Lower lobe of right lung (tissue), 2 donors: Measurements from ENCODE around the gene TMEM50B. TPM values are rescaled to one million over a fixed set of nuclear protein-coding genes. Genes with fewer than 3 reads are reported as not detected.
"Not testable (repeated sequence)": the region's sequence is repeated elsewhere in the genome, so short reads cannot be mapped to it uniquely, and the experiment has no call there.

Source experiments
- ATAC-seq, 2 donors: fragments of 200-7000 bp; cut with Tn5 transposase; one replicate each; pipeline ENCODE4 v1.9.1; 2020 to 2022; ENCODE audit warnings: mild to moderate bottlenecking in 2 of 2, moderate library complexity in 2 of 2
- DNase-seq: peaks from one replicate; pipeline ENCODE4 v3.0.0-alpha.2; 2020
- H3K27ac ChIP-seq: fragments of 200-600 bp; one replicate; pipeline ENCODE4 v1.8.0; 2022
- H3K27me3 ChIP-seq: fragments of 200-600 bp; one replicate; pipeline ENCODE4 v1.8.0; 2022; ENCODE audit warnings: low read depth
- H3K36me3 ChIP-seq: fragments of 200-600 bp; one replicate; pipeline ENCODE4 v1.8.0; 2022; ENCODE audit warnings: mild to moderate bottlenecking
- H3K4me1 ChIP-seq: fragments of 200-600 bp; one replicate; pipeline ENCODE4 v1.8.0; 2022
- H3K4me3 ChIP-seq: fragments of 200-600 bp; one replicate; pipeline ENCODE4 v1.8.0; 2022; ENCODE audit warnings: mild to moderate bottlenecking
- H3K9me3 ChIP-seq: fragments of 200-600 bp; one replicate; pipeline ENCODE4 v1.8.0; 2022
- intact Hi-C: fragments of 100-400 bp; cut with DNase I; formaldehyde crosslinking; loops from one replicate; pipeline ENCODE4 v1.11.0; 2022
- total RNA-seq: library from RNA; stranded (reverse); fragmentation: NEBNext Ultra II Directional; extraction: Animal tissue kit (Norgen Biotek cat#: 25700); gene quantifications from one replicate; pipeline ENCODE4 v1.2.1, GENCODE V29; 2021
- TF ChIP-seq, protein P1 (sequence below): fragments of 200-600 bp; IDR thresholded peaks from one replicate; pipeline ENCODE4 v1.8.0; 2022; ENCODE audit warnings: antibody characterized with exemption, mild to moderate bottlenecking
- donor health status: DM: no; HTN: yes; CAD: no; lungs with severe emphysema.

TMEM50B gene
- total RNA-seq, 1 donor from 2014 or later: 59.6 TPM

DNA sequence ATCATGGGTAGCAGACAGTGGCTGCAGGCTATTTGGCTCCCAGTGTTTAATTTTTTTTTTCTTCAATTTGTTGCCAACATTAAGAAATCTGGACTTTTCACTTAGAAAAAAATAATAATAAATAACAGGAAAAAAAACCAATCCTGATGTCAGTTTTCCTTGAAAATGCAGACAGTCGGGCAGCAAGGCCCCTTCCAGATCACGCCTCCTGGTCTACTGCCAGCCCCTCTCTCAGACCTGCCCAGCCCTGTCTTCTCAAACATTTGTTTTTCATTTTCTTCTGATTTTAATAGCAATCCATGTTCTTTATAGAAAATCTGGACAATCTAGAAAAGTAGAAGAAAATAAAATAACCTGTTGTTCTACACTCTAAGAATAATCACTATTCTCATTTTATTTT, 61.1 kb downstream of the TMEM50B start:
- H3K9me3 ChIP-seq: no peaks in the 10 kb centered on the region
- H3K27me3 ChIP-seq: no peaks in the 10 kb centered on the region
- intact Hi-C loops: no loop called here
- TF ChIP-seq, protein P1, sequence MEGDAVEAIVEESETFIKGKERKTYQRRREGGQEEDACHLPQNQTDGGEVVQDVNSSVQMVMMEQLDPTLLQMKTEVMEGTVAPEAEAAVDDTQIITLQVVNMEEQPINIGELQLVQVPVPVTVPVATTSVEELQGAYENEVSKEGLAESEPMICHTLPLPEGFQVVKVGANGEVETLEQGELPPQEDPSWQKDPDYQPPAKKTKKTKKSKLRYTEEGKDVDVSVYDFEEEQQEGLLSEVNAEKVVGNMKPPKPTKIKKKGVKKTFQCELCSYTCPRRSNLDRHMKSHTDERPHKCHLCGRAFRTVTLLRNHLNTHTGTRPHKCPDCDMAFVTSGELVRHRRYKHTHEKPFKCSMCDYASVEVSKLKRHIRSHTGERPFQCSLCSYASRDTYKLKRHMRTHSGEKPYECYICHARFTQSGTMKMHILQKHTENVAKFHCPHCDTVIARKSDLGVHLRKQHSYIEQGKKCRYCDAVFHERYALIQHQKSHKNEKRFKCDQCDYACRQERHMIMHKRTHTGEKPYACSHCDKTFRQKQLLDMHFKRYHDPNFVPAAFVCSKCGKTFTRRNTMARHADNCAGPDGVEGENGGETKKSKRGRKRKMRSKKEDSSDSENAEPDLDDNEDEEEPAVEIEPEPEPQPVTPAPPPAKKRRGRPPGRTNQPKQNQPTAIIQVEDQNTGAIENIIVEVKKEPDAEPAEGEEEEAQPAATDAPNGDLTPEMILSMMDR: no peak
- peaks cover 87% of the 10 kb centered on the region for H3K36me3 ChIP-seq
- no peak overlapping the region for H3K4me3 ChIP-seq
- H3K27ac ChIP-seq: peak overlapping the region; percentile 15
- no peak for ATAC-seq
- peaks cover 19% of the 10 kb centered on the region for H3K4me1 ChIP-seq
- no peak for DNase-seq

DNA sequence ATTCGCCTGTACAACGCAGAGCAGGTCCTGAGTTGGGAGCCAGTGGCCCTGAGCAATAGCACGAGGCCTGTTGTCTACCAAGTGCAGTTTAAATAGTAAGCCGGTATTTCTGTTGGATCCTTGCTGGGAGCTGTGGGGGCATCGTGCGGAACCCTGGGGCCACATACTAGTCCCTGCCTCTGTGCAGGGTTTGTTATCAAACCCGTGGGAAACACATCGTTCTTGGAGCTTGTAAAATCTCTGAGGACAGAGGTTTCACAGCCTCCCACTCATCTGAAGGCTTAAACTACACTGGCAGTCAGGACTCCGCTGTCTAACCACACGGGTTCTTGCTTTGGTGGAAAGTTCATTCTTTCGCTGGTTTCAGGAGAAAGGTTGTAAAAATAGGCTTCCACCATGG, 64.8 kb downstream of the TMEM50B start:
- Histone ChIP-seq H3K4me1 (peaks cover 33% of the 10 kb centered on the region), H3K27ac (no peak overlapping the region), H3K36me3 (peaks cover 81% of the 10 kb centered on the region), H3K9me3 (no peaks in the 10 kb centered on the region), H3K4me3 (no peak overlapping the region), H3K27me3 (no peaks in the 10 kb centered on the region)
- TF ChIP-seq, protein P1: no peak
- no peak for ATAC-seq
- intact Hi-C loops: no loop called here
- no peak for DNase-seq

DNA sequence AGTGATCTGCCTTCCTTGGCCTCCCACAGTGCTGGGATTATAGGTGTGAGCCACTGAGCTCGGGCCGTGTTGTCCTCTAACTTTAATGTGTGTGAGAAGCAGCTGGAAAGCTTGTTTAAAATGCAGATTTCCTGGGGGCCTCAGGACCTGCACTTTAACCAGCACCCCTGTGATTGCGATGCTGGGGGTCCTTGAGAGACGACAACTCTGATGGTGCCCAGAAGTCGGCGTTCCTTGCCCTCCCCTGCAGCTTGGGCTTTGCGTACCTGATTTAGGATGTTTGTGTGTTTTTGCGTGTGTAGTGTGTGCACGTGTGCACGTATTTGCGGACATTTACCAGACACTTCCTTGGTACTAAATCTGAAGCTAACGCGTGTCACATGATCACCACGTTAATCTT, 65.7 kb downstream of the TMEM50B start:
- H3K4me3 ChIP-seq: no peak overlapping the region
- H3K36me3 ChIP-seq: peaks cover 74% of the 10 kb centered on the region
- no peak for ATAC-seq
- H3K9me3 ChIP-seq: no peaks in the 10 kb centered on the region
- peaks cover 24% of the 10 kb centered on the region for H3K4me1 ChIP-seq
- intact Hi-C loops: no loop called here
- no peaks in the 10 kb centered on the region for H3K27me3 ChIP-seq
- H3K27ac ChIP-seq: no peak overlapping the region
- TF ChIP-seq, protein P1: no peak
- no peak for DNase-seq

DNA sequence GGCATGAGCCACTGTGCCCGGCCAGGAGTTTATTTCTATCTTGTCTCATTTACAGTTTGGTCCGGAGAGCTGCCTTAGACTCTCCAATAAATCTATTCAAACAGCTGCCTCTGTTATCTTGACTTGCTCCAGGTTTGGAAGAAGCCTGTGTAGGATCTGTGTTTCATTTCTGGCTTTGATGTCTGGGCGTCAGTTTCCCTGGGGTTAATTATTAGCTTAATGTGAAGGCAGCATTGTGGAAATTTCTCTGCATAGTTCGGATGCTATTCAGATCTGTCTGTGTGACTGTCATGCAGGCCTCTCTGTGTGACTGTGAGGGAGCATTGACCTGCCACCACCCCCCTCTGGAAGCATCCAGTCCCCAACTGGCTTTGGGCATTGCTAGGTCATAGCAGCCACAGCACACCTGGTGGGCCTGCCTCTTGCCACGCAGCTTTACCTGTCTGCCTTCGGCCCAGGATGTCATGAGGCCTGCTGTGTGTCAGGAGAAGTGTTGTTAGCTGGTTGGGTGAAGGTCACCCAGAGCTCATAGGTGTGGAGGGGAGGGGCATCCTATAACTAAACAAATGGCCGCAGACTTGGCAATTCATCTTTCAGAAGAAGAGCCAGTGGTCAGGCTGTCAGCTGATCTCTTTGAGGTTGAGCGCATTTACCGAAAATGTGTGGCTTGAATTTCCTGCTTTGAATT, 66.8 kb downstream of the TMEM50B start:
- Histone ChIP-seq H3K4me3 (no peak overlapping the region), H3K36me3 (peaks cover 68% of the 10 kb centered on the region), H3K4me1 (peaks cover 17% of the 10 kb centered on the region), H3K27ac (peak overlapping the region; percentile 18), H3K9me3 (no peaks in the 10 kb centered on the region), H3K27me3 (no peaks in the 10 kb centered on the region)
- TF ChIP-seq, protein P1: no peak
- intact Hi-C loops: no loop called here
- DNase-seq: no peak
- peak; percentile 6 to 37 for ATAC-seq

DNA sequence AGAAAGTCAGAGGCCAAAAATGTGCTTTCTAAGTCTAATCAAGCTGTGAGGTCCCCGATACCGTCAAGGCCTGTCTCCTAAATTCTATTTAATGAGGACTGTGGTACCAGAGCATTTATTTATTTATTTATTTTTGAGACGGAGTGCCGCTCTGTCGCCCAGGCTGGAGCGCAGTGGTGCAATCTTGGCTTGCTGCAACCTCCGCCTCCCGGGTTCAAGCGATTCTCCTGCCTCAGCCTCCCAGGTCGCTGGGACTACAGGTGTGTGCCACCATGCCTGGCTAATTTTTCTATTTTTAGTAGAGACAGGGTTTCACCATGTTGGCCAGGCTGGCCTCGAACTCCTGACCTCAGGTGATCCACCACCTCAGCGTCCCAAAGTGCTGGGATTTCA, 67.3 kb downstream of the TMEM50B start:
- H3K9me3 ChIP-seq, H3K27ac ChIP-seq, DNase-seq, H3K4me3 ChIP-seq, ATAC-seq, intact Hi-C loops, H3K27me3 ChIP-seq: not testable (repeated sequence)
- H3K36me3 ChIP-seq: peaks cover 63% of the 10 kb centered on the region
- peaks cover 17% of the 10 kb centered on the region for H3K4me1 ChIP-seq

DNA sequence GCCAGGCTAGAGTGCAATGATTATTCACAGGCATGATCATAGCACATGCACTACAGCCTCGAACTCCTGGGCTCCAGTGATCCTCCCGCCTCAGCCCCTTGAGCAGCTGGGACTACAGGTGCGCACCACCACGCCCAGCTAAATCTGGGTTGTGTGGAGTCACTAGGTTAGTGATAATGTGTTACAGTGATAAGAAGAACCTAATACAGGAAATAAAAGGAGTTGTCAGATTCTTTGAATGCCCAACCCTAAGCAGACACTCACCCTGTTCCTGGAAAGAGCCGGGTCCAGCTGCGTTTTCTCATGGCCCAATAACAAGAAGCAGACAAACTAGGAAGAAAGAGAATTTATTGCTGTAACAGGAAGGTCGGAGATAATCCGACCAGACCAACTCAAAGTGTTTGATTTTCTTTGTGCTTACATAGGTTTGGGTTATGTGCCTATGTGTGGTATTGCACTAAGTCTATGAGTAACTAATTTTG, 67.8 kb downstream of the TMEM50B start:
- Histone ChIP-seq H3K27ac (no peak overlapping the region), H3K4me3 (no peak overlapping the region), H3K27me3 (no peaks in the 10 kb centered on the region), H3K9me3 (no peaks in the 10 kb centered on the region), H3K4me1 (peaks cover 18% of the 10 kb centered on the region), H3K36me3 (peaks cover 59% of the 10 kb centered on the region)
- TF ChIP-seq, protein P1: no peak
- no peak for DNase-seq
- intact Hi-C loops: no loop called here
- peak in 1 of 2 donors; percentile 38 for ATAC-seq
